NCI-H69 (cell line): ENCODE results near the gene PHPT1.
"Not testable (repeated sequence)": the region's sequence is repeated elsewhere in the genome, so short reads cannot be mapped to it uniquely, and the experiment has no call there.

Experiments used
- DNase-seq: peaks from one replicate; lab custom pipeline; 2025; lab: John Stamatoyannopoulos, UW

The PHPT1 gene

GRCh38 chr9:136849038-136849959 lies at the start of gene PHPT1:
Gene PHPT1 (plus strand): TSS chr9:136849409. CDS start chr9:136849431, 22 bp downstream.
- peak; percentile 100 for DNase-seq

DNA sequence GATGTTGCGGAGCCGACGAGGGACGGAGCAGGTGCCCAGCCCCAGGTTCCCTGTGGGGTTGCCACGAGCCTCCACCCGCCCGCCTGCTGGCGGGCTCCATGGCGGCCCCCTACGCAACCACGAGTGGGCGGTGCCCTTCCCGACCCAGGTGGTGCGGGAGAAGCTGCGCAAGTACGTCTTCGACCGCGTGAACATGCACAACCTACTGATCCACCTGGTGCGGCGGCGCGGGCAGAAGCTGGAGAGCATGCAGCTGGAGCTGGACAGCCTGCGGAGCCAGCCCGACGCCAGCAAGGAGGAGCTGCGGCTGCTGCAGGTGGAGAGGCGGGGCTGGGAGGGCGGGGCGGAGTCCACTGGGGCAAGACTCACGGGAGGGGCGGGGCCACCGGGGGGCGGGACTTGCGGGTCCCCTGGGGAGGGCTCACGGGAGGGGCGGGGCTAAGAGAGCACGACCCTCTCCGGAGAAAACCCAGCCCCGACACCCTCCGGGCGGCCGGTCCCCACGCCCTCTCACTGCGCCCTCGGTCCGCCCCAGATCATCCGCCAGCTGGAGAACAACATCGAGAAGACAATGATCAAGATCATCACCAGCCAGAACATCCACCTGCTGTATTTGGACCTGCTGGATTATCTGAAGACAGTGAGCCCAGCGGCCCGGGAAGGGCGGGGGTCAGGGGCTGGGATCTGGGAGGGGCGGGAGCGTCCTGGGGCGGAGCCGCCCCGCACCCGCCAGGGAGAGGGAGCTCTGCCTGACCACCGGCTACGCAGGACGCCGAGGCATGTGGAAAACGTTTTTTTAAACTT lies 49.2 kb upstream of the PHPT1 start:
- peak; percentile 96 for DNase-seq

DNA sequence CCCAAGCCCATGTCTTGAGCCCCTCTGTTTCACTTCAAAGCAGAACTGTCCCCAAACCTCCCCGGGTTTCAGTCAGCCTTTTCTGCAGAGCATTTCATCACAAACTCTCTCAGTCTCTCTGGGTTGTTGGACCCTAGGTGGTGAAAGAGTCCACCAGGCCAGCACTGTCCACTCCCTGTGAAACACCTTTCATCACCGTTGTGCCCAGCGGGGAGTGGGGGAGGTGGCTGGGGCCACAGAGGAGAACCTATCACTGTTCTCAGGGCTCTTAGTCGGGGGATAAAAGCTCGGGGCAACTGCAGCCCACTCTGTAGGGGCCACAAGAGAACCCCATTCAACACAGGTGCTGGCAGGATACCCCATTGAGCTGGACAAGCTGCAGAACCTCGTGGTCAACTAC lies 46.9 kb upstream of the PHPT1 start:
- no peak for DNase-seq

DNA sequence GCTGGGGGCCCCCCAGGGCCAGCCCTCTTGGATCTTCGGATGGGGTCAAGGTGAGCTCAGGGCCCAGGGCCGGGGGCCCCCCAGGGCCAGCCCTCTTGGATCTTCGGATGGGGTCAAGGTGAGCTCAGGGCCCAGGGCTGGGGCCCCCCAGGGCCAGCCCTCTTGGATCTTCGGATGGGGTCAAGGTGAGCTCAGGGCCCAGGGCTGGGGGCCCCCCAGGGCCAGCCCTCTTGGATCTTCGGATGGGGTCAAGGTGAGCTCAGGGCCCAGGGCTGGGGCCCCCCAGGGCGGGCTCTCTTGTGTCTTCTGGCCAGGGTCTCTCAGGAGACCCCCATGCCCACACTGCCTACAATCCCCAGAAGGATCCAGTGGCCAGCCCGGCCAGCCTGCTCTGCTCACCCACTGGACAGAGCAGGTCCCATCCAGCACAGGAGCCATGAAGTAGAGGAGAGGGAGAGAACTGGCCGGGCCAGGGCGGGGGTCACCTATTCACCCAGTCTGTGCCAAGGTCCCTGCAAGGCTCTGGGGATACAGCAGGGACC lies 46.1 kb upstream of the PHPT1 start:
- not testable (repeated sequence) for DNase-seq

- no peak for DNase-seq
Observed at GRCh38 chr9:136803551-136804508, 45.4 kb upstream of the PHPT1 start.

DNA sequence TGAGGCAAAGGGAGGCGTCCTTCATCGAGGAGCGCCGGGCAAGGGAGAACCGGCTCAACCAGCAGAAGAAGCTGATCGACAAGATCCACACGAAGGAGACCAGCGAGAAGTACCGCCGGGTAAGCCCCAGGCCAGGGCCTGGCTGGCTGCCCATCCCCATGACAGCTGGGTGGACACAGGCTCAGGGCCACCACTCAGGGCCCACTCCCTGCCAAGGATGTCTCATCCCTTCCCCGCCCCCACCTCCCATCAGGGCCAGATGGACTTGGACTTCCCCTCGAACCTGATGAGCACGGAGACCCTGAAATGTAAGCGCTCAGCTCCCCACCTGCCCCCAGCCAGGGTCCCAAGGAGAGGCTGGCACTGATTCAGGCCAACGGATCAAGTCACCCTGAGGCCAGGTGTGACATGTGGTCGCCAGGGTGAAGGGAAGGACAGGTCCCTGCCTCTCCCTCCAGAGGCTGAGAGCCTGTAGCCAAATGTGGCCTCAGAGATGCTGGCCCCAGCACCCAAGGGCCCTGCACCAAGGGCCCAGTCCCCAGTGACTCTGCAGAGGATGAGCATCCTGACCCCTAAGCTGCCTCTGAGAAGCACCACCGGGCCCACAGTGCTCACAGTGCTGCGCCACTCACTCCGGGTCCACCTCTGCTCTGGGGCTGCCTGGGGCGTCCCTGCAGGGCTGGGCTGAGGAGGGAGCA lies 44.6 kb upstream of the PHPT1 start:
- no peak for DNase-seq

GRCh38 chr9:136805207-136805740 lies 43.9 kb upstream of the PHPT1 start:
- DNase-seq: no peak

DNA sequence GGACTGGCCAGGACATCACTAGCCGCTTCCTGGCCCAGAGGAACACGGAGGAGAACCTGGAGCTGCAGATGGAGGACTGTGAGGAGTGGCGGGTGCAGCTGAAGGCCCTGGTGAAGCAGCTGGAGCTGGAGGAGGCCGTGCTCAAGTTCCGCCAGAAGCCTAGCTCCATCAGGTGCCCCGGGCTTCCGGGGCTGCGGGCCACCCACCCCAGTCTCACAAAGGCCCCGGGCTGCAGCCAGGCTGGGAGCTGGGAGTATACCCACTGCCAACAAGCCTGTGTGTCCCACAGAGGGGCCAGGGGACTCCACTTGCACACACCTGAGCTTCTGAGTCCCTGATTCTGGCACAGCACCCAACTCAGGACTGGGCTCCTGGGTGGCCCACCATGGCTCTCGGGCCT lies 43.1 kb upstream of the PHPT1 start:
- no peak for DNase-seq

GRCh38 chr9:136806631-136807201 lies 42.5 kb upstream of the PHPT1 start:
- no peak for DNase-seq

- DNase-seq: peak; percentile 90
Observed at GRCh38 chr9:136807281-136808074, 41.7 kb upstream of the PHPT1 start, which contains the start of gene RABL6. Gene RABL6 (plus strand): TSS chr9:136807948. CDS start chr9:136808197, 249 bp downstream.

- peak; percentile 65 for DNase-seq
Observed at GRCh38 chr9:136808075-136808805, 41.0 kb upstream of the PHPT1 start.

- DNase-seq: no peak
Observed at GRCh38 chr9:136808806-136809158, 40.4 kb upstream of the PHPT1 start.

DNA sequence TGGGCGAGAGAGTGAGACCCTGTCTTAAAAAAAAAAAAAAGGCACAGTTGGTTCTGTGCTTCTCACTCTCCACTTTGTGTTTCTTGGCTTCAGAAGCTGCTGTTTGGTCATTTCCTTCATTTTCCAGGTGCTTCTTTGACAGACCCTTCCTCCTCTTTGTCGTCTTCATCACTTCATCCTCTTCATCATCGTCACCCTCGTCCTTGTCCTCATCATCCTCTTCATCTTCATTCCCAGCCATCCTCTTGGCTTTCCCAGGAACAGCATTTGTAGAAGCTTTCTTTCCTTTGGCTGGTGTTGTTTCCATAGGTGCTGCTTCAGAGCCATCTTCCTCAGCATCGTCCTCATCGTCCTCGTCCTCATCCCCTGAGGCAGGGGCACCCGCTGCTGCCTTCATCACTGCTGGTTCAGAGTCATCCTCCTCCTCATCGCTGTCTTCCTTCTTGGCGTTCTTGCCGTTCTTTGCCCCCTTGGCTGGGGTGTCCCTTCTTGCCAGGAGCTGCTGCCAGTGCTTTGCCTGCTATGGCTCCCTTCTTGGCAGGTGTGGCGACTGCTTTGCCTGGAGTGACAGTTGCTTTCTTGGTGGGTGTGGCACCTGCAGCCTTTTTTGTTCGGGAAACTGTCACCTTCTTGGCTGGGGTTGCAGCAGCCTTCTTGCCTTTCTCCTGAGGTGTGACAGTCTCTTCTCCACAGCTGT lies 34.3 kb upstream of the PHPT1 start:
- DNase-seq: no peak

- DNase-seq: no peak
Observed at GRCh38 chr9:136815422-136815782, 33.8 kb upstream of the PHPT1 start.

- no peak for DNase-seq
Observed at GRCh38 chr9:136820971-136821825, 28.0 kb upstream of the PHPT1 start.

GRCh38 chr9:136821826-136822544 lies 27.2 kb upstream of the PHPT1 start:
- no peak for DNase-seq
